HEK293 (cell line): ENCODE data around the gene DPP9.

ENCODE experiments used
- GLI4 ChIP-seq: fragments of 450-650 bp; formaldehyde crosslinking; IDR thresholded peaks from 2 replicates; pipeline ENCODE4 v1.5.1; 2016; ENCODE audit warnings: missing biosample characterization, missing genetic modification characterization
- HOXD13 ChIP-seq: sonication (generic); formaldehyde crosslinking; IDR thresholded peaks from 2 replicates; pipeline ENCODE4 v1.8.0; 2022; ENCODE audit warnings: missing genetic modification reagents, borderline replicate concordance
- IKZF3 ChIP-seq: fragments of 450-650 bp; IDR thresholded peaks from 2 replicates; pipeline ENCODE4 v1.5.0; 2018; ENCODE audit warnings: missing biosample characterization, mild to moderate bottlenecking, missing genetic modification characterization, moderate library complexity
- PRDM2 ChIP-seq: fragments of 450-650 bp; formaldehyde crosslinking; IDR thresholded peaks from 2 replicates; pipeline ENCODE4 v1.5.1; 2016; ENCODE audit warnings: missing biosample characterization, missing genetic modification characterization, borderline replicate concordance
- SETDB1 ChIP-seq: IDR thresholded peaks from one replicate; pipeline ENCODE4 v1.6.1; 2017; ENCODE audit warnings: mild to moderate bottlenecking, low read length, moderate library complexity, mixed read lengths; ENCODE audit not compliant: insufficient read length
- TCF7L2 ChIP-seq: IDR thresholded peaks from 2 replicates; pipeline ENCODE4 v1.6.1; 2011; ENCODE audit warnings: low read depth, mild to moderate bottlenecking, inconsistent platforms, low read length, moderate library complexity, borderline replicate concordance
- ZEB2 ChIP-seq: fragments of 450-650 bp; formaldehyde crosslinking; IDR thresholded peaks from 2 replicates; pipeline ENCODE4 v1.5.1; 2016; ENCODE audit warnings: missing biosample characterization, missing genetic modification characterization
- ZFP3 ChIP-seq: fragments of 450-650 bp; formaldehyde crosslinking; IDR thresholded peaks from 2 replicates; pipeline ENCODE4 v1.5.1; 2016; ENCODE audit warnings: low read depth, missing biosample characterization, missing genetic modification characterization
- ZNF114 ChIP-seq: fragments of 450-650 bp; formaldehyde crosslinking; IDR thresholded peaks from 2 replicates; pipeline ENCODE4 v1.5.0; 2017; ENCODE audit warnings: missing biosample characterization, missing genetic modification characterization
- ZNF155 ChIP-seq: fragments of 450-650 bp; formaldehyde crosslinking; IDR thresholded peaks from 2 replicates; pipeline ENCODE4 v1.5.1; 2016; ENCODE audit warnings: missing biosample characterization, missing genetic modification characterization
- ZNF169 ChIP-seq: fragments of 450-650 bp; formaldehyde crosslinking; IDR thresholded peaks from 2 replicates; pipeline ENCODE4 v1.5.1; 2016; ENCODE audit warnings: missing biosample characterization, missing genetic modification characterization
- ZNF175 ChIP-seq: fragments of 450-650 bp; formaldehyde crosslinking; IDR thresholded peaks from 2 replicates; pipeline ENCODE4 v1.5.1; 2016; ENCODE audit warnings: missing biosample characterization, missing genetic modification characterization
- ZNF18 ChIP-seq: fragments of 450-650 bp; formaldehyde crosslinking; IDR thresholded peaks from 2 replicates; pipeline ENCODE4 v1.5.1; 2016; ENCODE audit warnings: missing biosample characterization, missing genetic modification characterization
- ZNF184 ChIP-seq: fragments of 450-650 bp; IDR thresholded peaks from 2 replicates; pipeline ENCODE4 v1.5.1; 2018; ENCODE audit warnings: missing biosample characterization, mild to moderate bottlenecking, missing genetic modification characterization
- ZNF214 ChIP-seq: fragments of 450-650 bp; formaldehyde crosslinking; IDR thresholded peaks from 2 replicates; pipeline ENCODE4 v1.5.1; 2017; ENCODE audit warnings: missing biosample characterization, mild to moderate bottlenecking, missing genetic modification characterization, borderline replicate concordance
- ZNF514 ChIP-seq: fragments of 450-650 bp; formaldehyde crosslinking; IDR thresholded peaks from 2 replicates; pipeline ENCODE4 v1.5.1; 2016; ENCODE audit warnings: missing biosample characterization, missing genetic modification characterization
- ZNF549 ChIP-seq: fragments of 450-650 bp; IDR thresholded peaks from 2 replicates; pipeline ENCODE4 v1.5.1; 2018; ENCODE audit warnings: missing biosample characterization, missing genetic modification characterization, mild to moderate bottlenecking, inconsistent platforms, moderate library complexity
- ZNF624 ChIP-seq: fragments of 450-650 bp; formaldehyde crosslinking; IDR thresholded peaks from 2 replicates; pipeline ENCODE4 v1.5.1; 2017; ENCODE audit warnings: missing biosample characterization, missing genetic modification characterization
- ZNF645 ChIP-seq: fragments of 450-650 bp; formaldehyde crosslinking; IDR thresholded peaks from 2 replicates; pipeline ENCODE4; 2016; ENCODE audit warnings: missing biosample characterization, missing genetic modification characterization
- ZNF660 ChIP-seq: fragments of 450-650 bp; IDR thresholded peaks from 2 replicates; pipeline ENCODE4 v1.5.1; 2018; ENCODE audit warnings: missing biosample characterization, mild to moderate bottlenecking, missing genetic modification characterization
- ZNF664 ChIP-seq: fragments of 450-650 bp; formaldehyde crosslinking; IDR thresholded peaks from 2 replicates; pipeline ENCODE4 v1.5.1; 2016; ENCODE audit warnings: missing biosample characterization, missing genetic modification characterization
- ZNF776 ChIP-seq: fragments of 450-650 bp; formaldehyde crosslinking; IDR thresholded peaks from 2 replicates; pipeline ENCODE4 v1.5.0; 2017; ENCODE audit warnings: missing biosample characterization, missing genetic modification characterization, borderline replicate concordance
- TF ChIP-seq, protein P1 (sequence below): fragments of 450-650 bp; formaldehyde crosslinking; IDR thresholded peaks from 2 replicates; pipeline ENCODE4 v1.5.1; 2016; ENCODE audit warnings: missing biosample characterization, missing genetic modification characterization, low read depth
- TF ChIP-seq, protein P2 (sequence below): fragments of 450-650 bp; formaldehyde crosslinking; IDR thresholded peaks from 2 replicates; pipeline ENCODE4 v1.5.1; 2016; ENCODE audit warnings: missing biosample characterization, missing genetic modification characterization
- TF ChIP-seq, protein P3 (sequence below): fragments of 450-650 bp; formaldehyde crosslinking; IDR thresholded peaks from 2 replicates; pipeline ENCODE4 v1.5.1; 2016; ENCODE audit warnings: missing biosample characterization, missing genetic modification characterization

Gene DPP9

GRCh38 chr19:4723595-4724514 lies at the start of gene DPP9 (continued):
- TF ChIP-seq SETDB1 (no peak), ZNF114 (tag by site-specific recombination) (no peak), ZNF214 (tag by site-specific recombination) (no peak; the same call in 1 of the 2 replicates), ZNF175 (tag by site-specific recombination) (no peak), ZNF660 (tag by site-specific recombination) (peak; percentile 98), ZNF155 (tag by site-specific recombination) (no peak), ZNF184 (tag by site-specific recombination) (peak; percentile 91), ZNF664 (tag by site-specific recombination) (peak; percentile 87), PRDM2 (no peak), GLI4 (tag by site-specific recombination) (0 out of 2 replicates have a peak, but pooled peaks have one; percentile 92), ZEB2 (tag by site-specific recombination) (peak; percentile 99), TCF7L2 (peak; percentile 42), ZNF514 (no peak), ZNF776 (peak; percentile 64; the same call in 1 of the 2 replicates), HOXD13 (CRISPR knock-in tag) (no peak), IKZF3 (no peak), ZNF169 (no peak), ZNF549 (tag by site-specific recombination) (no peak), ZNF645 (tag by site-specific recombination) (peak; percentile 64; the same call in 1 of the 2 replicates), ZNF18 (tag by site-specific recombination) (peak; percentile 60), ZNF624 (no peak), ZFP3 (no peak)
- TF ChIP-seq, protein P1, sequence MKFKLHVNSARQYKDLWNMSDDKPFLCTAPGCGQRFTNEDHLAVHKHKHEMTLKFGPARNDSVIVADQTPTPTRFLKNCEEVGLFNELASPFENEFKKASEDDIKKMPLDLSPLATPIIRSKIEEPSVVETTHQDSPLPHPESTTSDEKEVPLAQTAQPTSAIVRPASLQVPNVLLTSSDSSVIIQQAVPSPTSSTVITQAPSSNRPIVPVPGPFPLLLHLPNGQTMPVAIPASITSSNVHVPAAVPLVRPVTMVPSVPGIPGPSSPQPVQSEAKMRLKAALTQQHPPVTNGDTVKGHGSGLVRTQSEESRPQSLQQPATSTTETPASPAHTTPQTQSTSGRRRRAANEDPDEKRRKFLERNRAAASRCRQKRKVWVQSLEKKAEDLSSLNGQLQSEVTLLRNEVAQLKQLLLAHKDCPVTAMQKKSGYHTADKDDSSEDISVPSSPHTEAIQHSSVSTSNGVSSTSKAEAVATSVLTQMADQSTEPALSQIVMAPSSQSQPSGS (tag by site-specific recombination): no peak
- TF ChIP-seq, protein P2, sequence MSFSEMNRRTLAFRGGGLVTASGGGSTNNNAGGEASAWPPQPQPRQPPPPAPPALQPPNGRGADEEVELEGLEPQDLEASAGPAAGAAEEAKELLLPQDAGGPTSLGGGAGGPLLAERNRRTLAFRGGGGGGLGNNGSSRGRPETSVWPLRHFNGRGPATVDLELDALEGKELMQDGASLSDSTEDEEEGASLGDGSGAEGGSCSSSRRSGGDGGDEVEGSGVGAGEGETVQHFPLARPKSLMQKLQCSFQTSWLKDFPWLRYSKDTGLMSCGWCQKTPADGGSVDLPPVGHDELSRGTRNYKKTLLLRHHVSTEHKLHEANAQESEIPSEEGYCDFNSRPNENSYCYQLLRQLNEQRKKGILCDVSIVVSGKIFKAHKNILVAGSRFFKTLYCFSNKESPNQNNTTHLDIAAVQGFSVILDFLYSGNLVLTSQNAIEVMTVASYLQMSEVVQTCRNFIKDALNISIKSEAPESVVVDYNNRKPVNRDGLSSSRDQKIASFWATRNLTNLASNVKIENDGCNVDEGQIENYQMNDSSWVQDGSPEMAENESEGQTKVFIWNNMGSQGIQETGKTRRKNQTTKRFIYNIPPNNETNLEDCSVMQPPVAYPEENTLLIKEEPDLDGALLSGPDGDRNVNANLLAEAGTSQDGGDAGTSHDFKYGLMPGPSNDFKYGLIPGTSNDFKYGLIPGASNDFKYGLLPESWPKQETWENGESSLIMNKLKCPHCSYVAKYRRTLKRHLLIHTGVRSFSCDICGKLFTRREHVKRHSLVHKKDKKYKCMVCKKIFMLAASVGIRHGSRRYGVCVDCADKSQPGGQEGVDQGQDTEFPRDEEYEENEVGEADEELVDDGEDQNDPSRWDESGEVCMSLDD: peak; percentile 89
- TF ChIP-seq, protein P3, sequence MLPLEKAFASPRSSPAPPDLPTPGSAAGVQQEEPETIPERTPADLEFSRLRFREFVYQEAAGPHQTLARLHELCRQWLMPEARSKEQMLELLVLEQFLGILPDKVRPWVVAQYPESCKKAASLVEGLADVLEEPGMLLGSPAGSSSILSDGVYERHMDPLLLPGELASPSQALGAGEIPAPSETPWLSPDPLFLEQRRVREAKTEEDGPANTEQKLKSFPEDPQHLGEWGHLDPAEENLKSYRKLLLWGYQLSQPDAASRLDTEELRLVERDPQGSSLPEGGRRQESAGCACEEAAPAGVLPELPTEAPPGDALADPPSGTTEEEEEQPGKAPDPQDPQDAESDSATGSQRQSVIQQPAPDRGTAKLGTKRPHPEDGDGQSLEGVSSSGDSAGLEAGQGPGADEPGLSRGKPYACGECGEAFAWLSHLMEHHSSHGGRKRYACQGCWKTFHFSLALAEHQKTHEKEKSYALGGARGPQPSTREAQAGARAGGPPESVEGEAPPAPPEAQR (tag by site-specific recombination): peak; percentile 96
